Tibial nerve (tissue), 4 donors: ENCODE data around the gene RAB8B.

ENCODE experiments used
- EP300 ChIP-seq, 2 donors: sonication (generic); formaldehyde crosslinking; IDR thresholded peaks; one replicate each; pipeline ENCODE4 v1.6.1; 2017; ENCODE audit warnings: antibody characterized with exemption in 2 of 2, mild to moderate bottlenecking in 1 of 2
- POLR2A ChIP-seq, 2 donors: fragments of 450-650 bp; IDR thresholded peaks; one replicate each; pipeline ENCODE4 v1.6.1; 2017; ENCODE audit warnings: antibody characterized with exemption in 2 of 2, mild to moderate bottlenecking in 2 of 2, moderate library complexity in 2 of 2
- TF ChIP-seq, protein P1 (sequence below), 5 experiments: fragments of 200-600 bp in 3 of 5; fragments of 450-650 bp in 2 of 5; sonication (generic) in 3 of 5; IDR thresholded peaks; one replicate each; pipeline ENCODE4 v1.5.1; 2016 to 2019; ENCODE audit warnings: antibody characterized with exemption in 5 of 5, mild to moderate bottlenecking in 3 of 5, moderate library complexity in 2 of 5

DNA sequence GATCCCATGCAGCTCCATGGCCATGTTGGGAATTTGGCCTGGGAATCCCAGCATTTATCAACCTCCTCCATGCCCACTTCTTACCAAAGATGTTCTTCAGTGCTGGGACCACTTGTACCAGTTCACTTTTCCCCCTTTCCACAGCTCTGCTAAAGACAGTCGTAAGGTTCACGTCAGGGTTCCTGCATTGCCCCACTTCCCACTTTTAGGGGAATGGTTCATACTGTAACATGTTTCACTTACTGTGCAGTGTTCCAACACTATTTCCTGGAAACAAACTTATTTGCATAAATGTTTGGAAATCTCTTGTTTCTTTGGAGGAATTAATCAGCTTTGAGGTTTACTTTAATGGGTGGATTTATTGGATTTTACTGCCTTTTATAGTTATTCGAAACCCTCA lies 105.0 kb downstream of the RAB8B start:
- TF ChIP-seq, protein P1, sequence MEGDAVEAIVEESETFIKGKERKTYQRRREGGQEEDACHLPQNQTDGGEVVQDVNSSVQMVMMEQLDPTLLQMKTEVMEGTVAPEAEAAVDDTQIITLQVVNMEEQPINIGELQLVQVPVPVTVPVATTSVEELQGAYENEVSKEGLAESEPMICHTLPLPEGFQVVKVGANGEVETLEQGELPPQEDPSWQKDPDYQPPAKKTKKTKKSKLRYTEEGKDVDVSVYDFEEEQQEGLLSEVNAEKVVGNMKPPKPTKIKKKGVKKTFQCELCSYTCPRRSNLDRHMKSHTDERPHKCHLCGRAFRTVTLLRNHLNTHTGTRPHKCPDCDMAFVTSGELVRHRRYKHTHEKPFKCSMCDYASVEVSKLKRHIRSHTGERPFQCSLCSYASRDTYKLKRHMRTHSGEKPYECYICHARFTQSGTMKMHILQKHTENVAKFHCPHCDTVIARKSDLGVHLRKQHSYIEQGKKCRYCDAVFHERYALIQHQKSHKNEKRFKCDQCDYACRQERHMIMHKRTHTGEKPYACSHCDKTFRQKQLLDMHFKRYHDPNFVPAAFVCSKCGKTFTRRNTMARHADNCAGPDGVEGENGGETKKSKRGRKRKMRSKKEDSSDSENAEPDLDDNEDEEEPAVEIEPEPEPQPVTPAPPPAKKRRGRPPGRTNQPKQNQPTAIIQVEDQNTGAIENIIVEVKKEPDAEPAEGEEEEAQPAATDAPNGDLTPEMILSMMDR (IDR thresholded peaks at IDR 0.05) = no peak
- TF ChIP-seq POLR2A (IDR thresholded peaks at IDR 0.05) (no peak), EP300 (IDR thresholded peaks at IDR 0.05) (no peak)
